Prostate gland (tissue), 2 donors: ENCODE data around the gene RMND5A. TPM values are rescaled to one million over a fixed set of nuclear protein-coding genes. Genes with fewer than 3 reads are reported as not detected.

Experiments
- DNase-seq: peaks from one replicate; pipeline ENCODE4 v3.0.0-alpha.2; 2019; ENCODE audit warnings: low spot score
- H3K27ac ChIP-seq, 2 donors: fragments of 200-600 bp; sonication (generic); 2 replicates each; pipeline ENCODE4 v1.5.1; 2017 to 2019
- H3K27me3 ChIP-seq: fragments of 200-600 bp; sonication (generic); replicated peaks from 2 replicates; pipeline ENCODE4 v1.5.1; 2019; ENCODE audit not compliant: insufficient read depth
- H3K36me3 ChIP-seq, 2 donors: fragments of 200-600 bp; sonication (generic); 1 replicate in 1 of 2; 2 replicates in 1 of 2; pipeline versions ENCODE4 v1.5.1 to v1.8.1; 2017 to 2019
- H3K4me1 ChIP-seq: fragments of 200-600 bp; sonication (generic); replicated peaks from 2 replicates; pipeline ENCODE4 v1.5.1; 2019
- H3K4me3 ChIP-seq, 2 donors: fragments of 200-600 bp; sonication (generic); 2 replicates each; pipeline ENCODE4 v1.5.1; 2017 to 2019
- H3K9me3 ChIP-seq: fragments of 200-600 bp; sonication (generic); 2 replicates; pipeline ENCODE4 v1.5.1; 2017
- CTCF ChIP-seq, 4 experiments: fragments of 200-600 bp in 2 of 4; fragments of 450-650 bp in 2 of 4; sonication (generic) in 2 of 4; IDR thresholded peaks; 1 replicate in 3 of 4; 2 replicates in 1 of 4; pipeline ENCODE4 v1.5.1; 2016 to 2019; ENCODE audit warnings: antibody characterized with exemption in 4 of 4, mild to moderate bottlenecking in 2 of 4, moderate library complexity in 2 of 4
- POLR2A ChIP-seq: fragments of 450-650 bp; IDR thresholded peaks from one replicate; pipeline ENCODE4 v1.6.1; 2016; ENCODE audit warnings: antibody characterized with exemption, mild to moderate bottlenecking
- POLR2AphosphoS5 ChIP-seq: sonication (generic); formaldehyde crosslinking; IDR thresholded peaks from one replicate; pipeline ENCODE4 v1.6.1; 2017; ENCODE audit warnings: antibody characterized with exemption
- WGBS: methylation state at CpG from one replicate; pipeline ENCODE4 v1.1.5; 2018; 5-methylcytosine and 5-hydroxymethylcytosine counted together
- intact Hi-C: fragments of 100-400 bp; cut with DNase I; formaldehyde crosslinking; loops from one replicate; pipeline ENCODE4 v1.14.2; 2022
- total RNA-seq, 2 donors: library from RNA; depleted of rRNA; stranded (reverse); fragments of >200 nt; gene quantifications; one replicate each; pipeline ENCODE4 v1.1.0, GENCODE V29; 2016

RMND5A gene
- total RNA-seq, 2 donors from 2014 or later: 37.1 to 42.9 TPM

- WGBS: 82% methylated on average over 2 of the region's 2 CpGs
- DNase-seq: no peak
- TF ChIP-seq CTCF (IDR thresholded peaks at IDR 0.05): no peak
- no peak for TF ChIP-seq POLR2A
- TF ChIP-seq POLR2AphosphoS5: no peak
- Histone ChIP-seq H3K27me3 (peaks cover 6% of the 10 kb centered on the region), H3K36me3 (no peaks in the 10 kb centered on the region), H3K4me1 (no peaks in the 10 kb centered on the region), H3K27ac (no peak overlapping the region), H3K9me3 (no peaks in the 10 kb centered on the region), H3K4me3 (no peak overlapping the region)
- intact Hi-C loops: no loop called here
Measured at GRCh38 chr2:86794861-86795260, 74.8 kb downstream of the RMND5A start.

- no peaks in the 10 kb centered on the region for H3K9me3 ChIP-seq
- no peaks in the 10 kb centered on the region for H3K4me1 ChIP-seq
- no peak overlapping the region for H3K4me3 ChIP-seq
- H3K27ac ChIP-seq: no peak overlapping the region
- WGBS: 96% methylated on average over 2 of the region's 2 CpGs
- TF ChIP-seq POLR2A (no peak), CTCF (IDR thresholded peaks at IDR 0.05) (no peak), POLR2AphosphoS5 (no peak)
- no peaks in the 10 kb centered on the region for H3K27me3 ChIP-seq
- intact Hi-C loops: no loop called here
- no peak for DNase-seq
- no peaks in the 10 kb centered on the region for H3K36me3 ChIP-seq
Measured at GRCh38 chr2:86800856-86801567, 80.9 kb downstream of the RMND5A start.

- DNase-seq: no peak
- H3K27me3 ChIP-seq: no peaks in the 10 kb centered on the region
- H3K9me3 ChIP-seq: no peaks in the 10 kb centered on the region
- H3K36me3 ChIP-seq: no peaks in the 10 kb centered on the region
- intact Hi-C loops: no loop called here
- no peaks in the 10 kb centered on the region for H3K4me1 ChIP-seq
- no peak overlapping the region for H3K4me3 ChIP-seq
- TF ChIP-seq POLR2AphosphoS5 (no peak), POLR2A (no peak), CTCF (IDR thresholded peaks at IDR 0.05) (no peak)
- H3K27ac ChIP-seq: no peak overlapping the region
- 84% methylated on average over 21 of the region's 21 CpGs for WGBS
Measured at GRCh38 chr2:86806059-86806857, 86.2 kb downstream of the RMND5A start.

- Histone ChIP-seq H3K4me3 (peak overlapping the region in 1 of 2 donors; percentile 40), H3K36me3 (no peaks in the 10 kb centered on the region), H3K9me3 (no peaks in the 10 kb centered on the region), H3K27me3 (no peaks in the 10 kb centered on the region), H3K4me1 (no peaks in the 10 kb centered on the region), H3K27ac (peak overlapping the region in 1 of 2 donors; percentile 37)
- no peak for DNase-seq
- 26% methylated on average over 11 of the region's 11 CpGs for WGBS
- TF ChIP-seq POLR2AphosphoS5 (no peak), POLR2A (no peak), CTCF (IDR thresholded peaks at IDR 0.05) (no peak)
- intact Hi-C loops: no loop called here
Measured at GRCh38 chr2:86807133-86807467, 87.0 kb downstream of the RMND5A start.
